NCI-H460 (cell line): ENCODE data around the gene MC2R. TPM values are rescaled to one million over a fixed set of nuclear protein-coding genes. Genes with fewer than 3 reads are reported as not detected.

Source experiments
- total RNA-seq: library from RNA; depleted of rRNA; stranded (reverse); fragments of >200 nt; shearing (Covaris generic); gene quantifications from 2 replicates; pipeline ENCODE4 v1.2.3, GENCODE V29; 2014; rRNA removed

MC2R gene
- total RNA-seq, 1 experiment from 2014 or later = not detected

Other genes starting within 250 kb of the MC2R start
- 11.2 and 20.3 TPM in 2 replicates for gene FAM210A, start 189.0 kb downstream of the MC2R start, total RNA-seq
- gene RNMT, start 188.9 kb downstream of the MC2R start, total RNA-seq = 29.0 and 30.1 TPM in 2 replicates
- not detected in 2 replicates for gene MC5R, start 91.4 kb downstream of the MC2R start, total RNA-seq
- gene ZNF519, start 216.9 kb upstream of the MC2R start, total RNA-seq = 5.5 and 6.7 TPM in 2 replicates